ENCODE data around the gene NAA80. TPM values are rescaled to one million over a fixed set of nuclear protein-coding genes. Genes with fewer than 3 reads are reported as not detected.

Gene NAA80
- total and polyA plus RNA-seq, 10 of the 15 experiments (the other 5 are each of a cell fraction or from before 2014, with no cell fraction given) = 0.48 to 12.7 (median 6.7) TPM

- CTCF ChIA-PET = interaction anchor here (1.0 to 5.4 kb wide), 10 partner anchors 9 to 266 kb away, joined by 3 to 65 read pairs (median 4); partner anchors contain the start of gene RASSF1
- no peak overlapping the region for H3K9ac ChIP-seq (ENCODE audit: control insufficient read depth, insufficient read depth, low read length)
- H3K4me3 ChIP-seq = no peak overlapping the region
- no peaks in the 10 kb centered on the region for H3K27me3 ChIP-seq (replicated peaks in 1 of 2; ENCODE audit: control insufficient read depth in 2 of 2, insufficient read depth in 2 of 2, low read length in 1 of 2)
- H2AFZ ChIP-seq (ENCODE audit: control insufficient read depth, low read depth, low read length) = no peak overlapping the region
- no peak overlapping the region for H3K4me2 ChIP-seq (ENCODE audit: control insufficient read depth, insufficient read depth)
- ATAC-seq (peak; percentile 3; the same call in 2 of the 3 replicates), FAIRE-seq (no peak), DNase-seq (ENCODE audit: low read depth, low spot score) (no peak)
- POLR2A ChIA-PET = interaction anchor here (1.0 to 4.3 kb wide), 2 partner anchors 8 to 10 kb away, joined by 5 to 84 read pairs; partner anchors contain the start of gene RASSF1
- in situ Hi-C loops (cut with MboI) = loop anchor here (5.0 kb wide), 1 partner anchor 200 kb away; no protein-coding TSS in a partner anchor
- no TSS peak for BruUV-seq (replicated peaks)
- TF ChIP-seq ZBTB40 (IDR thresholded peaks at IDR 0.05; ENCODE audit: borderline replicate concordance) (peak; percentile 67), SMC3 (IDR thresholded peaks at IDR 0.05; ENCODE audit: borderline replicate concordance, low read length) (peak; percentile 44; the same call in 1 of the 2 replicates), RAD21 (IDR thresholded peaks at IDR 0.05; ENCODE audit: insufficient read depth, low read depth, low read length) (peak; percentile 71), CBX3 (IDR thresholded peaks at IDR 0.05; ENCODE audit: borderline replicate concordance, low read depth) (no peak), ZNF384 (IDR thresholded peaks at IDR 0.05; ENCODE audit: borderline replicate concordance, low read depth, low read length) (peak; percentile 98), RUNX3 (IDR thresholded peaks at IDR 0.05; ENCODE audit: low read length) (0 out of 2 replicates have a peak, but pooled peaks have one; percentile 14), CTCF (IDR thresholded peaks at IDR 0.05 in 2 of 3, conservative IDR thresholded peaks at IDR 0.05 in 1 of 3; ENCODE audit: control insufficient read depth in 2 of 3, extremely low read depth in 1 of 3, insufficient read depth in 1 of 3, low read depth in 3 of 3, low read length in 3 of 3) (peak; percentile 57 to 69 (median 61)), KDM1A (IDR thresholded peaks at IDR 0.05; ENCODE audit: borderline replicate concordance) (no peak), TARDBP (IDR thresholded peaks at IDR 0.05; ENCODE audit: borderline replicate concordance) (no peak)
- SMC1A ChIA-PET (ENCODE audit: uncharacterized antibody, unreplicated experiment) = interaction anchor here (1.4 to 3.0 kb wide), 4 partner anchors 10 to 197 kb away, joined by 3 to 16 read pairs (median 6); no protein-coding TSS in a partner anchor
- H3K4me1 ChIP-seq (ENCODE audit: control insufficient read depth, insufficient read depth, low read length) = peaks cover 26% of the 10 kb centered on the region
- no peaks in the 10 kb centered on the region for H3K9me3 ChIP-seq (replicated peaks; ENCODE audit: control insufficient read depth, insufficient read depth, low read length)
- no peak overlapping the region for H3K27ac ChIP-seq (ENCODE audit: control insufficient read depth, insufficient read depth)
- H3K36me3 ChIP-seq (ENCODE audit: control insufficient read depth in 2 of 2, insufficient read depth in 2 of 2, low read length in 1 of 2) = peaks cover 0 to 5% of the 10 kb centered on the region in 2 experiments; a peak in 1 of 4 replicates
- intact Hi-C loops (cut with micrococcal nuclease; ENCODE audit: unreplicated experiment) = loop anchor here (2.0 kb wide), 2 partner anchors 196 to 268 kb away; no protein-coding TSS in a partner anchor
- H4K20me1 ChIP-seq (ENCODE audit: control insufficient read depth, insufficient read depth) = no peaks in the 10 kb centered on the region
- RAD21 ChIA-PET (ENCODE audit: unreplicated experiment) = interaction anchor here (0.7 to 2.4 kb wide), 4 partner anchors 19 to 194 kb away, joined by 3 to 13 read pairs (median 3); partner anchors contain the start of gene TUSC2
- peaks cover 20% of the 10 kb centered on the region for H3K79me2 ChIP-seq (ENCODE audit: control insufficient read depth, insufficient read depth, low read length)
- WGBS (ENCODE audit: insufficient coverage, insufficient replicate concordance, low lambda C conversion rate, missing lambda C conversion rate) = 32% methylated on average over 10 of the region's 14 CpGs
These were observed 48.1 kb upstream of the NAA80 start for GRCh38 chr3:50347187-50347813.

Data from GM12878 (cell line).